GM23338 (cell line): Measurements from ENCODE around the gene OR8B12. TPM values are rescaled to one million over a fixed set of nuclear protein-coding genes. Genes with fewer than 3 reads are reported as not detected.
A peak's percentile ranks its signal among the peaks of the same experiment; 100 is the strongest.

Source experiments
- ATAC-seq: fragments of 200-7000 bp; cut with Tn5 transposase; 3 replicates; pipeline ENCODE4 v1.9.1; 2020
- DNase-seq: peaks from one replicate; pipeline ENCODE4 v3.0.0-alpha.2; 2015; ENCODE audit warnings: low spot score
- H2AFZ ChIP-seq: fragments of 200-600 bp; sonication (generic); 2 replicates; pipeline ENCODE4 v1.8.0; 2016; ENCODE audit warnings: antibody characterized with exemption, mild to moderate bottlenecking, moderate library complexity
- H3F3A ChIP-seq: fragments of 200-600 bp; sonication (generic); replicated peaks from 2 replicates; pipeline ENCODE4 v1.8.0; 2017; ENCODE audit warnings: antibody characterized with exemption, mixed run types, low read depth
- H3K27ac ChIP-seq: fragments of 200-600 bp; sonication (generic); 2 replicates; pipeline ENCODE4 v1.6.1; 2016; ENCODE audit warnings: low read depth
- H3K27me3 ChIP-seq: fragments of 200-600 bp; sonication (generic); 2 replicates; pipeline ENCODE4 v1.8.0; 2016; ENCODE audit warnings: mild to moderate bottlenecking, mixed run types, moderate library complexity; ENCODE audit not compliant: insufficient read depth
- H3K36me3 ChIP-seq: fragments of 200-600 bp; sonication (generic); 2 replicates; pipeline ENCODE4 v1.8.0; 2016; ENCODE audit warnings: mild to moderate bottlenecking; ENCODE audit not compliant: insufficient read depth
- H3K4me1 ChIP-seq: fragments of 200-600 bp; sonication (generic); 2 replicates; pipeline ENCODE4 v1.8.0; 2016; ENCODE audit warnings: mild to moderate bottlenecking, moderate library complexity; ENCODE audit not compliant: insufficient read depth
- H3K4me2 ChIP-seq: fragments of 200-600 bp; sonication (generic); 2 replicates; pipeline ENCODE4 v1.7.1; 2017; ENCODE audit warnings: mixed run types
- H3K4me3 ChIP-seq: fragments of 200-600 bp; sonication (generic); 2 replicates; pipeline ENCODE4 v1.6.1; 2016; ENCODE audit warnings: mixed run types
- H3K79me2 ChIP-seq: fragments of 200-600 bp; sonication (generic); replicated peaks from 2 replicates; pipeline ENCODE4 v1.8.0; 2017; ENCODE audit warnings: mild to moderate bottlenecking; ENCODE audit not compliant: insufficient read depth
- H3K9me2 ChIP-seq: fragments of 200-600 bp; sonication (generic); 2 replicates; pipeline ENCODE4 v1.8.0; 2017; ENCODE audit not compliant: insufficient read depth
- H4K20me1 ChIP-seq: fragments of 200-600 bp; sonication (generic); replicated peaks from 2 replicates; pipeline ENCODE4 v1.8.0; 2017; ENCODE audit warnings: mild to moderate bottlenecking; ENCODE audit not compliant: insufficient read depth
- H3K27ac Mint-ChIP-seq: 2 replicates; pipeline ENCODE4 v1.8.0; 2020; ENCODE audit warnings: inconsistent platforms, mild to moderate bottlenecking, moderate library complexity, mixed read lengths
- H3K27me3 Mint-ChIP-seq: 3 replicates; pipeline ENCODE4 v1.8.0; 2022; ENCODE audit warnings: low read depth, mild to moderate bottlenecking, moderate library complexity, mixed read lengths, inconsistent platforms; ENCODE audit not compliant: insufficient read depth, poor library complexity
- H3K36me3 Mint-ChIP-seq: 3 replicates; pipeline ENCODE4 v1.8.0; 2021; ENCODE audit warnings: low read depth, mild to moderate bottlenecking, inconsistent platforms, moderate library complexity, mixed read lengths
- H3K4me1 Mint-ChIP-seq: 3 replicates; pipeline ENCODE4 v1.8.0; 2020; ENCODE audit warnings: mild to moderate bottlenecking, inconsistent platforms, mixed read lengths
- H3K4me3 Mint-ChIP-seq: 3 replicates; pipeline ENCODE4 v1.8.0; 2021; ENCODE audit warnings: moderate library complexity, mild to moderate bottlenecking, inconsistent platforms, mixed read lengths
- H3K9me3 Mint-ChIP-seq: 3 replicates; pipeline ENCODE4 v1.8.0; 2020; ENCODE audit warnings: moderate library complexity, mild to moderate bottlenecking, inconsistent platforms, mixed read lengths
- CTCF ChIP-seq, 2 experiments: fragments of 200-600 bp in 1 of 2; sonication (generic) in 1 of 2; conservative IDR thresholded peaks; 2 replicates each; pipeline versions ENCODE4 v1.5.1 to v1.6.1; 2016 to 2017; ENCODE audit warnings: antibody characterized with exemption in 2 of 2, low read depth in 2 of 2, mild to moderate bottlenecking in 2 of 2, moderate library complexity in 1 of 2
- EZH2phosphoT487 ChIP-seq: fragments of 200-600 bp; sonication (generic); IDR thresholded peaks from one replicate; pipeline ENCODE4 v1.8.1; 2018; ENCODE audit warnings: antibody characterized with exemption; ENCODE audit not compliant: unreplicated experiment
- NANOG ChIP-seq: IDR thresholded peaks from 2 replicates; pipeline ENCODE4 v1.6.1; 2016; ENCODE audit warnings: antibody characterized with exemption, borderline replicate concordance
- REST ChIP-seq: IDR thresholded peaks from one replicate; pipeline ENCODE4 v1.6.1; 2018; ENCODE audit warnings: antibody characterized with exemption; ENCODE audit not compliant: unreplicated experiment
- ZNF331 ChIP-seq: fragments of 250-450 bp; sonication (Bioruptor Pico); IDR thresholded peaks from 2 replicates; pipeline ENCODE4 v1.5.0; 2020; ENCODE audit warnings: low read depth, mild to moderate bottlenecking, moderate library complexity
- ZNF462 ChIP-seq: fragments of 250-450 bp; sonication (Bioruptor Pico); IDR thresholded peaks from 2 replicates; pipeline ENCODE4 v1.5.0; 2020; ENCODE audit warnings: mild to moderate bottlenecking, moderate library complexity
- polyA plus RNA-seq: library from polyadenylated mRNA; unstranded; fragments of >200 nt; fragmentation: Nextera tagmentation; extraction: Ambion mirVana; gene quantifications from 2 replicates; pipeline ENCODE4 v1.2.1, GENCODE V29; 2016
- total RNA-seq: library from RNA; depleted of rRNA; stranded (reverse); fragments of >200 nt; shearing (Covaris generic); gene quantifications from 2 replicates; pipeline ENCODE4 v1.2.3, GENCODE V29; 2014

The OR8B12 gene
- total and polyA plus RNA-seq, 2 experiments from 2014 or later: not detected

DNA sequence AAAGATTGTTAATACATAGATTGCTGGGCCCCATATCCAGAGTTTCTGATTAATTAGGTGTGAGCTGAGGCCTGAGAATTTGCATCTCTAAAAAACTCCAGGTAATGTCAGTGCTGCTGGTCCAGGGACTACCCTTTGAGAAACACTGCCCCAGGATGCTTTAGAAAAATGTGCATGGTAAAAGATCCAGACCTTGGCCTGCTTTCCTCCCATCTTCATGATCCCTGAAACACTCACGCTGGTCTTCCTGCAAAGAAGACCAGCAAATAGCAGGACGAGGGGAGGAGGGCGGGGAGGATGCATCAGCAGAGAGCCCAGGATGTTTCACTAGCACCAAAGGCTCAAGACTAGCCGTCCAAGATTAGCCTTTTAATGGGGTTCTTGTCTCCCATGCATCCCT, 26.2 kb upstream of the OR8B12 start, which contains the start of gene OR8A1:
OR8A1 (plus strand) TSS at position 301 of the 400 bp plus-strand sequence. CDS start 123 bp downstream, outside the sequence.
- Histone ChIP-seq H2AFZ (peak within 1 kb of the TSS; percentile 15; the same call in 1 of the 2 replicates), H3F3A (no peaks in the 10 kb centered on the region), H3K4me2 (no peak within 1 kb of the TSS), H3K27ac (no peak within 1 kb of the TSS), H4K20me1 (no peaks in the 10 kb centered on the region), H3K36me3 (no peaks in the 10 kb centered on the region), H3K9me2 (no peaks in the 10 kb centered on the region), H3K4me3 (no peak within 1 kb of the TSS), H3K79me2 (no peaks in the 10 kb centered on the region), H3K27me3 (no peaks in the 10 kb centered on the region), H3K4me1 (no peaks in the 10 kb centered on the region)
- H3K27me3 Mint-ChIP-seq: no peaks in the 10 kb centered on the region
- DNase-seq: no peak
- no peak within 1 kb of the TSS for H3K4me3 Mint-ChIP-seq
- no peaks in the 10 kb centered on the region for H3K9me3 Mint-ChIP-seq
- TF ChIP-seq CTCF (conservative IDR thresholded peaks at IDR 0.05; ENCODE audit: low read depth in 2 of 2) (no peak), ZNF331 (CRISPR knock-in tag) (no peak), NANOG (no peak), EZH2phosphoT487 (no peak), REST (no peak), ZNF462 (CRISPR knock-in tag) (no peak)
- no peaks in the 10 kb centered on the region for H3K36me3 Mint-ChIP-seq
- H3K4me1 Mint-ChIP-seq: peaks cover 9% of the 10 kb centered on the region; the same call in 2 of the 3 replicates
- ATAC-seq: no peak
- H3K27ac Mint-ChIP-seq: no peak within 1 kb of the TSS
